Forelimb muscle (tissue), 1 donor: ENCODE data around the gene RHBDF1. TPM values are rescaled to one million over a fixed set of nuclear protein-coding genes. Genes with fewer than 3 reads are reported as not detected.
A peak's percentile ranks its signal among the peaks of the same experiment; 100 is the strongest.

Experiments used
- DNase-seq: peaks from one replicate; pipeline ENCODE4 v3.0.0-alpha.2; 2013; ENCODE audit warnings: low read depth
- polyA plus RNA-seq: library from polyadenylated mRNA; unstranded; fragments of 120-200 nt; gene quantifications from one replicate; pipeline ENCODE4 v1.2.1, GENCODE V29; 2013; ENCODE audit not compliant: insufficient read length

RHBDF1 gene
- 38.1 TPM for polyA plus RNA-seq

GRCh38 chr16:72561-73548 is at the start of gene RHBDF1:
RHBDF1 (minus strand) TSS chr16:72631; CDS start chr16:65015, 7,616 bp downstream.
- no peak for DNase-seq

GRCh38 chr16:120756-121155 is 48.3 kb upstream of the RHBDF1 start:
- DNase-seq: no peak

- no peak for DNase-seq
These were observed 47.5 kb upstream of the RHBDF1 start for GRCh38 chr16:119835-120491.

- no peak for DNase-seq
These were observed 46.9 kb upstream of the RHBDF1 start for GRCh38 chr16:119295-119694.

GRCh38 chr16:118857-119256 is 46.4 kb upstream of the RHBDF1 start:
- no peak for DNase-seq

GRCh38 chr16:117379-118365 is 45.2 kb upstream of the RHBDF1 start:
- no peak for DNase-seq

- no peak for DNase-seq
These were observed 43.6 kb upstream of the RHBDF1 start for GRCh38 chr16:116015-116414.

- no peak for DNase-seq
These were observed 41.9 kb upstream of the RHBDF1 start for GRCh38 chr16:114327-114726.

GRCh38 chr16:112153-112840 is 39.9 kb upstream of the RHBDF1 start:
- DNase-seq: no peak

GRCh38 chr16:106623-107324 is 34.3 kb upstream of the RHBDF1 start:
- peak; percentile 50 for DNase-seq

- no peak for DNase-seq
These were observed 33.1 kb upstream of the RHBDF1 start for GRCh38 chr16:105521-105920.

- no peak for DNase-seq
These were observed 32.5 kb upstream of the RHBDF1 start for GRCh38 chr16:104928-105327.

- DNase-seq: no peak
These were observed 31.9 kb upstream of the RHBDF1 start for GRCh38 chr16:104355-104754.

- DNase-seq: no peak
These were observed 29.8 kb upstream of the RHBDF1 start for GRCh38 chr16:102060-102855.

GRCh38 chr16:101586-101985 is 29.2 kb upstream of the RHBDF1 start:
- no peak for DNase-seq

GRCh38 chr16:100989-101388 is 28.6 kb upstream of the RHBDF1 start:
- no peak for DNase-seq

GRCh38 chr16:97822-98221 is 25.4 kb upstream of the RHBDF1 start:
- no peak for DNase-seq

- no peak for DNase-seq
These were observed 24.5 kb upstream of the RHBDF1 start for GRCh38 chr16:96935-97381.

GRCh38 chr16:94918-95265 is 22.5 kb upstream of the RHBDF1 start:
- DNase-seq: no peak
